GM18873 (cell line): ENCODE results near the gene PSMB3.

Source experiments
- ATAC-seq: cut with Tn5 transposase; IDR thresholded peaks from one replicate; pipeline ENCODE4 v1.9.1; 2021; ENCODE audit warnings: mild to moderate bottlenecking, moderate library complexity, moderate number of reproducible peaks; ENCODE audit not compliant: unreplicated experiment, low FRiP score

PSMB3 gene

GRCh38 chr17:38732376-38733281 lies 19.9 kb upstream of the PSMB3 start:
- ATAC-seq: no peak

GRCh38 chr17:38733282-38733981 lies 19.1 kb upstream of the PSMB3 start:
- no peak for ATAC-seq

GRCh38 chr17:38733982-38734973 lies 18.3 kb upstream of the PSMB3 start:
- ATAC-seq: no peak

GRCh38 chr17:38735161-38735997 lies 17.2 kb upstream of the PSMB3 start:
- ATAC-seq: no peak

- ATAC-seq: no peak
These were observed 14.4 kb upstream of the PSMB3 start for GRCh38 chr17:38738007-38738662.

- no peak for ATAC-seq
These were observed 13.9 kb upstream of the PSMB3 start for GRCh38 chr17:38738686-38739085.

GRCh38 chr17:38739305-38739704 lies 13.2 kb upstream of the PSMB3 start:
- ATAC-seq: no peak

GRCh38 chr17:38740044-38740443 lies 12.5 kb upstream of the PSMB3 start:
- ATAC-seq: no peak

- no peak for ATAC-seq
These were observed 11.7 kb upstream of the PSMB3 start for GRCh38 chr17:38740806-38741205.

GRCh38 chr17:38741461-38741860 lies 11.1 kb upstream of the PSMB3 start:
- no peak for ATAC-seq

- no peak for ATAC-seq
These were observed 10.6 kb upstream of the PSMB3 start for GRCh38 chr17:38741921-38742410.

- ATAC-seq: no peak
These were observed 9.9 kb upstream of the PSMB3 start for GRCh38 chr17:38742411-38743308.

- ATAC-seq: no peak
These were observed 8.9 kb upstream of the PSMB3 start for GRCh38 chr17:38743556-38744171.

- ATAC-seq: no peak
These were observed 7.0 kb upstream of the PSMB3 start for GRCh38 chr17:38745545-38745944.

GRCh38 chr17:38746004-38746848 lies 6.3 kb upstream of the PSMB3 start:
- ATAC-seq: no peak

- ATAC-seq: no peak
These were observed 5.6 kb upstream of the PSMB3 start for GRCh38 chr17:38746849-38747462.
